HG02623 (cell line): ENCODE results near the gene ARHGEF7.

ENCODE experiments used
- ATAC-seq: cut with Tn5 transposase; IDR thresholded peaks from one replicate; pipeline ENCODE4 v1.9.1; 2021; ENCODE audit warnings: moderate library complexity; ENCODE audit not compliant: unreplicated experiment

ARHGEF7 gene

DNA sequence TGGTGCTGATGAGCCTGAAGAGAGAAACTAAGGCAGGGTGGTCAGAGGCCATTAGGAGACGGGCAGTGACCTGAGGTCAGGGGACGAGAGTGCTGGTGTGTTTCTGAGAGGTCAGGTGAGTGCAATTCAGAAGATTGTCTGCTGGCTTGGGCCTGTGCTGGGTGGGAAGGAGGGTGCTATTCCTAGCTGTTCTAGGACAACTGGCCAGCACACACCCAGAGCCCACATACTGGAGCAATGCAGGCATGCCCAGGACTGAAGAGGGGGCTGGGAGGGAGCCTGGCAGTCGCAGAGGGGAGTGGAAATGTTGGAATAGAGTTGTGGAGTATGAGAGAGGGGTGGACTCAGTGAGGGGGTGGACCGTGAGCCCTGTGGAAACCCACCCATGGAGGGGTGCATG, 16.5 kb downstream of the ARHGEF7 start:
- ATAC-seq, result no peak

DNA sequence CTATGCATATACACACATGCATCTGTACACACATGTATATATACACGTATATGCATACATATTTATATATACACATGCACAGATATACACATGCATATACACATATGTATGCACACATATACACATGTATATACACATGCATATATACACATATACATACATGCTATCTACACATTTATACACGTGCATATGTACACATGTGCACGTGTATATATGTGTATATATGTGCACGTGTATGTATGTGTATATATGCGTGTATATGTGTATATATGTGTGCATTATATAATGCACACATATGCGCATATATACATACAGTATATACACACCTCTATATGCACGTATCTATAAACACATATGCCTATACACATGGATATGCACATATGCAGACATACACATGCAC, 17.8 kb downstream of the ARHGEF7 start:
- ATAC-seq, result no peak

DNA sequence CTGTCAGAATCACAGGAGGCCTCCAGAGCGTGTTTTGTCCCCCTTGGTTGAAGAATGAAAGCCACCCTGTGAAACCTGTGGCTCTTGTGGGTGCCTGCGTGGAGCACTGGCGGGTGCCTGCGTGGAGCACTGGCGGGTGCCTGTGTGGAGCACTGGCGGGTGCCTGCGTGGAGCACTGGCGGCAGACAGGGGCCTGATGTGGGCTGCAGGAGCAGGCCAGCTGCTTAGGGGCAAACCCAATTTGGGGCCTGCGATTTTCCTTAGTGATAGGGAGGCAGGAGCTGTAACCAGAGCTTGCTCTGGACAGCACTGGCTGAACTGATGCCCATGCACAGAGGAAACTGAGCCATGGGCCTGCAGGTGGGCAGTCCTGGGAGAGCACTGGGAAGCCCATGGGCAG, 24.3 kb downstream of the ARHGEF7 start:
- ATAC-seq, result no peak

DNA sequence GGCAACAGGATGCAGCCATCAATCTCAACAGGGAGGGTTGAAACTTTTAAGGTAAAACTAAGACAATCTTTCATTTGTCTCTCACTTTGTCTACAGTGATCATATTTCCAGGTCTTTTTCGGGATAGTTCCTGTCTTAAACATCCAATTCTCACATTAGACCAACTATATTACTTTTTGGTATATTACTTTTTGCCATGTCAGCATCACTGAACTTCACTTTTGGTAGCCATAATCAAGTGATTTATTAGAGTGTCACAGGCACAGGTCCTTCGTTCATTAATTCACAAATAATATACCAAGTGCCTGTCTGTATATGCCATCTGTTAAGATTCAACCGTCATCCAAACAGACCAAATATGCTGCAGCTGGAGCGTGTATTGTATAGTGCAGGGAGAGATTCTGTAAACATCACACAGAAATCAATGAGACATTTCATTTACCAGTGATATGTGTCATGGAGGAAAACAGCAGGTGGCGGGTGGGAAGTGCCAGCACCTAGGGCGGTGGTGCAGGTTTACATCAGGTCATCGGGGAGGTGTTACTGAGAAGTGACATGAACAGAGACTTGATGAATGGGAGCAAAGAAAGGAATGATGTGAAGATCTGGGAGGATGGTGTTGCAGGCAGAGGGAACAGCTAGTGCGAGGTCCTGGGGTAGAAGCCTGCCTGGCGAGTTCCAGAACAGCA, 24.9 kb downstream of the ARHGEF7 start:
- ATAC-seq, result no peak

DNA sequence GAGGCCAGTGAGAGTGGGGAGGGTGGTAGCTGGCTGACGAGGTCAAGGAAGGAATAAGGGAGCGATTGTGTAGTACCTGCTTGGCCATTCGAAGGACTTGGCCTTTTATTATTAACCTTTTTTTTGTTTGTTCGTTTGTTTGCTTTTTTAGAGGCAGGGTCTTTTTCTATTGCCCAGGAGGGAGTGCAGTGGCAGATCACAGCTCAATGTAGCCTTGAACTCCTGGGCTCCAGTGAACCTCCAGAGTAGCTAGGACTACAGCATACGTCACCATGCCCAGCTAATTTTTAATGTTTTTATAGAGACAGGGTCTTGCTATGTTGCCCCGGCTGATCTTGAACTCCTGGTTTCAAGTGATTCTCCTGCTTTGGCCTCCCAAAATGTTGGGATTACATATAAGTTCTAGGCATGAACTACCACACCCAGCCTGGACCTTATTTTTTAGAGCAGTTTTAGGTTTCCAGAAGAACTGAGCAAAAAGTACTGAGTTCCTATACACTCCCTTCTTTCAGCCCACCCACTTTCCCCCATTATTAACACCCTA, 25.5 kb downstream of the ARHGEF7 start:
- ATAC-seq, result no peak

DNA sequence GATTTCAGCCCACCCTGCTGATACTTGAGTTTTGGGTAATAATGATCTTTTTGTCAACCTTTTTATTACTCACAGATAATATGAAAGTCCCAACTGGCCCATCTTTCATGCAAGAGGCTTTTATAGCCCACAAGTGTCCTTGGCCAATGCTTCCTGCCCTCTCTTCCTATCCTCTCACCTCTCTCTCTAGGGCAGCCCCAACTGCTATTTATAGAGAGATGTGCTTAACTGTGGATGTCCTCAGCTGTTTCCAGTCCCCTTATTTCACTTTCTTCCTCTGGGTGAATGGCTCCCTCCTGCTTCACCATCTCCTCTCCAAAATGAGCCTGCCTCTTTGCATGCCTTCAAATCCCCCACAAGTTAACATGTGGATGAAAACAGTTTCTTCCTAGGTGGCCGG, 27.4 kb downstream of the ARHGEF7 start:
- ATAC-seq, result no peak

DNA sequence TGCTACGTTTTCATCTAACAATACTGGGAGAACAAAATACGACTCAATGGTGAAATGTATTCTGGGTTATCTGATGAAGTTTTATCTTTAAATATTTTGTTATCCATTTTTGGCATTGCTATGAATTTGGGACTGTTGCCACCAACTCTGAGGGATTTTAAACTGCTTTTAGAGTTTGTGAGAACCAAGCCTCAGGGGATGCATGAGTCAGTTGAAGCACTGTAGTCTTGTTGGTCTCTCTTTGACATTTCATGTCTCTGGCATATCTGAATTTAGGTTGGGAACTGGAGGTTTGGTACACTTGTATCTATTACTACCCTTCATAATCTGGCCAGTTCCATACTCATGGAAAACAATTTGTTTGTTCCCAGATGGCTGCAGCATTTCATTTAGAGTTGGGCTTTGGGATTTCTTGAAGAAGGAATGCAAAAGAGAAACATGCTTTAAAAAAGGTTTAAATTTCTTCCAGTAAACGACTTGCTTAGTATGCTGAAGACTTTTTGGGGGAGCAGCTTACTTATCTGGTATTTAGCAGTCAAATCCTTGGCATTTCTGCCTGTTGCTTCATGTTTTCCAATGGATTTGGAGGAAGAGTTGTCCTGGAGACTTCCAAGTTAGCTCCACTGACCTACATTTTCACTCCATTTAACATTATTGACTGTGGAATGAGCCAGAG, 28.9 kb downstream of the ARHGEF7 start:
- no peak for ATAC-seq

DNA sequence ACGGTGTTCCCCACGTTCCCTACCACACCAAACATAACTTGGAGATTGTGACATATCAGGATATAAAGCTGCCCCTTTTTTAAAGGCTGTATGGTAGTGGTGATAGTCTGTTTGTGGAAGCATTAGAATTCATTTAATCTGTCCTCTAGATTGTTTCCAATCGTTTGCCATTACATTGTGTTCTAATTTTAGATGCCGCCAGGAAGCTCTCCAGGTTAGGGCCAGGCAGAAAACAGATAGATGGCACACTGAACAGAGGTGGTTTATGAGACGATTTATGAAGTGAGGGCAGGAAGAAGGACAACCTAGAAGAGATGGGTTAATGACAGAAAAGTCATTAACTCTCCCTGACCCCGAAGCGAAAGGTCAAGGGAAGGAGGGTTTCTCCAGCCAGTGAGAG, 30.0 kb downstream of the ARHGEF7 start:
- ATAC-seq, result no peak

DNA sequence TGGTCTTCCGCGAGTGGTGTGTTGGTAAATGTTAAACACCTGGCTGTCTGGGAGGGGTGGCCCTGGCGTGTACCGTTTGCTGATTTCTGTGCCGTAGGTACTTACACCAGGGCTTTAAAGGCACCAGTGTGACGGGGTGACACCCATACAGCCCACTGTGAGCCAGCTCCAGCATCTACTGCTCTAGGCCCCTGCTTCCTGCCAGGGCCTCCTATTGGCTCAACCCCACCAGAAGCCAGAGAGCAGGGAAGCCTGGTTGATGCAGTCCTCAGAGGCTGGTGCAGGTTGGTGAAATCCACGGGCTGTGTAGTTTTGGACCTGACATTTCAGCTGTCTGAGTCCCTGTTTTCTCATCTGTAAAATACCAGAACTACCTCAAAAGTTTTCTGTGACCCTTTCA, 30.4 kb downstream of the ARHGEF7 start:
- no peak for ATAC-seq

DNA sequence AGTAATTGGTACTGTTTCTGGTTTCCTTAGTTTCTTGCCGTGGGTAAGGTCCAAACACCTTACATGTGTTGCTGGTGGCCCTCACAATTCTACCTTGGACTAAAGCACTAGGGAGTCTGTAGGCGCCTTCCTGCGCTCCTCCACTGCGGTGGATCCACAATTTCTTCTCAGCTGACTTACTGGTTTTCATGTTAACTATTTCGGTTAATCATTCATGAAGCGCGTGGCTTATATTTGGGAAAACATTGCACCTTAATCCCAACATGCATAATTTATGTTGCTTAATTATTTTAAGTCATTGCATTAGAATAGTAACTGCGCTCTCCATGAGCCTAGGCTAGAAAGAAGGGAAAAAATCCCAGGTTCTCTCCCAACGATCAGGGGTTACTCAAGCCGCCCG, 37.7 kb downstream of the ARHGEF7 start:
- ATAC-seq, result no peak

DNA sequence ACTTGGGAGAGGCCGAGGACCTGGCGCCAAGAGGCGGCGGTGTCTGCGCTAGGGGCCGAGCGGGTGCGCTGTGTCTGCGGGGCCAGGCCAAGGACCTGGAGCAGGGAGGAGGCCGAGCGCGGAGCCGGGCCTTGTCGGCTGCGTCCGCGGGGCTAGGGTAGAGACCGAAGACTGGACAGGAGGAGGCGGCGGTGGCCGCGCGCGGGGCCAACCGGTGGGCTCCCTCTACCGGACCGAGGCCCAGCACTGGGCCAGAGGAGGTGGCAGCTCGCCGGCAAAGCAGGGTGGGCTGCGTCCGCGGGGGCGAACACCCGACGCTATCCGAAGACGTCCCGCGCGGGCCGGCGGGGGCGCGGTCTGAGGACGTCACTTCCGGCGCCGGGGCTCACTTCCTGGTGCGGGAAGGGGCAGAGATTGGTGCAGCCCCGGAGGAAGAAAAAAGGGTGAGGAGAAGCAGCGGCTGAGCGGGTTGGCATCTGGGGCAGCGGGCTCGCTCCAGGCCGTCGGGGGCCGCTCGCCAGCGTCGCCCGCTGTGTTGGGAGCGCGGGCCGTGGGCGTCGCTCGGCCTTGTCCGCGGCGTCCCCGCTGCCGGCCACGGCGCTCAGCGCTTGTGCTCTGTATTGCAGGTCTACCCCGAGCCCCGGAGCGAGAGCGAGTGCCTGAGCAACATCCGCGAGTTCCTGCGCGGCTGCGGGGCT, 38.3 kb downstream of the ARHGEF7 start:
- peak; percentile 88 for ATAC-seq

DNA sequence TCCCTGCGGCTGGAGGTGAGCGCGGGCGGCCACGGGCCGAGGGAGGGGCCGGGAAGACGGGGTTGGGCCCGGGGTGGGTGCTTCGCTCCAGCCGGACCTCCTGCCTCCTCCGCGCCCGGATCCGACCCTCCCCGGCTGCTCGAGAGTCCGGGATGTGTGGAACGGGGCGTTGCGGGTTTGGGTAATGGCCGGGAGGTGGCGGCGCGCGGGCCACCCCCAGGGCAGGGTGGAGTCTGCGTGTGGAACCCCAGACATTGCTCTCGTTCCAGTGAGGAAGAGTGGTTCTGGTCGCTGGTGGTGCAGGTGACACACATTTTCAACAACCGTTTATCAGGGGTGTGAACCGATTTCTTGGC, 38.8 kb downstream of the ARHGEF7 start:
- peak; percentile 30 for ATAC-seq

DNA sequence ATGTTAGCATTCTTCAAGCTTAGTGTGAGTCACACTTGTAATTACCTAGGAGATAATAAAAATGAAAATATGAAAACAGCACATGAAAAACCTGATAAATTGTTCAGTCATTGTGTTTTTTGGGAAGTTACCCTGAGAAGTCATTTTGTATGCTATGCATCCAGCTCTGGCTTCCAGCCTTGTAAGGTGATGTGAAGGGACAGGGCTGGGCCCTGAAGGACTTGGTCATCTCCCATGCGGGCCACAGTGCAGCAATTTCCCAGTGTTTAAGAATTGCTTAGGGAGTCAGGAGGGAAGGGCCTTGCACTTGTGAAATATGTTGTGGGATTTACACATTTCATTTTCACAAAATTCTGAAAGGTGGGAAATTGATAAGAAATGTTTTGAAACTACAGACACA, 41.3 kb downstream of the ARHGEF7 start:
- ATAC-seq, result no peak

DNA sequence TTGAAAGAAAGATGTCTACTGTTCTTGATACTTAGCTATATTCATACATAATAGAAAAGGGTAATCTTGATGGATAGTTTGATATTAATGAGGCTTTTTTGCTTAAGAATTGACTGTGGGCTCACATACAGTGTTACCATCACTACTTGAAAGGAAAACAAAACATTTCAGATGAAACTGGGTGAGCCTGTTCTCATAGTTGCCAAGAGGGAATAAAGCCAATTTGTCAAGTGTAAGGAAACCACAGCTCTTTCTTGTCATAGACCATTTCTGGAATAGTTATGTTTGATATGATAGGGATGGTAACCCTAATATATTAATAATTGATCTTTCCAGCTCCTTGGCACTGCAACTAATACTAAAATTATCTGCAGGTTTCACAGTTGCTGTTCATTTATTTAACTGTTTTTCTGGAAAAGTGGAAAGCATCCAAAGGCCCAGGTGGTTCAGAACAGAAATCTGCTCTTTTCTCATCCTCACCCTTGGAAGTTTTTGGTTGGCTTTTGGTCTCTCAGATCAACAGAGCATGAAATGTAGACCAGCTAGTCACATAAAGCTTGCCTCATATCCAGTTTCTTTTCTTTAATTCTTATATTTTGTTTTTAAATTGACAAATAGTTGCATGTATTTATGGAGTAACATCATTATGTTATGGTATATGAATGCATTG, 43.2 kb downstream of the ARHGEF7 start:
- no peak for ATAC-seq

DNA sequence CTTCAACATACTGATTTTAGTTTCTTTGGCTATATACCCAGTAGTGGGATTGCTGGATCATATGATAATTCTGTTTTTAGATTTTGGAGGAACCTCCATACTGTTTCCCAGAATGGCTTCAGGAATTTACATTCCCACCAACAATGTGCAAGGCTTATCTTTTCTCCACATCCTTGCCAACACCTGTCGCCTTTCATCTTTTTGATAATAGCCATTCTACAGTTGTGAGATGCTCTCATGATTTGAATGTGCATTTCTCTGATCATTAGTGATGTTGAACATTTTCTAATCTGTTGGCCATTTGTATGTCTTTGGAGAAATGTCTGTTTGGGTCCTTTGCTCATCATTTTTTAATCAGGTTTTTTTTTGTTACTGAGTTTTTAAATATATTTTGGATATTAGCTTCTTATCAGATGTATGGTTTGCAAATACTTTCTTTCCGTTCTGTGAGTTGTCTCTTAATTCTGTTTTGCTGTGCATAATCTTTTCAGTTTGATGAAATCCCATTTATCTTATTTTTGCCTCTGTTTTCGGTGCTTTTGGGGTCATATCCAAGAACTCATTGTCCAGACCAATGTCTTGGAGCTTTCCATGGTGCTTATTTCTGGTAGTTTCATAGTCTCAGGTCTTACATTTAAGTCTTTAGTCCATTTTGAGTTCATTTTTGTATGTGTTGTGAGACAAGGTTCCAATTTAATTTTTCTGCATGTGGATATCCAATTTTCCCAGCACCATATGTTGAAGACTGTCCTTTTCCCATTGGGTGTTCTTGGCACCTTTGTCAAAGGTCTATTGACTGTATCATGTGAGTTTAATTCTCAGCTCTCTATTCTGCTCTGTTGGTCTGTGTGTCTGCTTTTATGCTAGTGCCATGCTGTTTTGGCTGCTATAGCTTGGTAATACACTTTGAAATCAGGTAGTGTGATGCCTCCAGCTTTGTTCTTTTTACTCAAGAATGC, 44.5 kb downstream of the ARHGEF7 start:
- ATAC-seq, result no peak

DNA sequence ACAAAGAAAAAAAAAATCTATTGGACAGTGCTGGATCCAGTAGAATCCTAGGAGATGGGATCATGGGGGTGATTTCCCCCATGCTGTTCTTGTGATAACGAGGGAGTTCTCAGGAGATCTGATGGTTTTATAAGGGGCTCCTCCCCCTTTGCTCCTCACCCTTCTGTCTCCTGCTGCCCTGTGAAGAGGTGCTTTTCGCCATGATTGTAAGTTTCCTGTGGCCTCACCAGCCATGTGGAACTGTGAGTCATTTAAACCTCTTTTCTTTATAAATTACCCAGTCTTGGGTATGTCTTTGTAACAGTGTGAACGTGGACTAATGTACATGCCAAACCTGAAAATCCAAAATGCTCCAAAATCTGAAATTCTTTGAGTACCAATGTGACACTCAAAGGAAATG, 45.5 kb downstream of the ARHGEF7 start:
- ATAC-seq, result no peak

DNA sequence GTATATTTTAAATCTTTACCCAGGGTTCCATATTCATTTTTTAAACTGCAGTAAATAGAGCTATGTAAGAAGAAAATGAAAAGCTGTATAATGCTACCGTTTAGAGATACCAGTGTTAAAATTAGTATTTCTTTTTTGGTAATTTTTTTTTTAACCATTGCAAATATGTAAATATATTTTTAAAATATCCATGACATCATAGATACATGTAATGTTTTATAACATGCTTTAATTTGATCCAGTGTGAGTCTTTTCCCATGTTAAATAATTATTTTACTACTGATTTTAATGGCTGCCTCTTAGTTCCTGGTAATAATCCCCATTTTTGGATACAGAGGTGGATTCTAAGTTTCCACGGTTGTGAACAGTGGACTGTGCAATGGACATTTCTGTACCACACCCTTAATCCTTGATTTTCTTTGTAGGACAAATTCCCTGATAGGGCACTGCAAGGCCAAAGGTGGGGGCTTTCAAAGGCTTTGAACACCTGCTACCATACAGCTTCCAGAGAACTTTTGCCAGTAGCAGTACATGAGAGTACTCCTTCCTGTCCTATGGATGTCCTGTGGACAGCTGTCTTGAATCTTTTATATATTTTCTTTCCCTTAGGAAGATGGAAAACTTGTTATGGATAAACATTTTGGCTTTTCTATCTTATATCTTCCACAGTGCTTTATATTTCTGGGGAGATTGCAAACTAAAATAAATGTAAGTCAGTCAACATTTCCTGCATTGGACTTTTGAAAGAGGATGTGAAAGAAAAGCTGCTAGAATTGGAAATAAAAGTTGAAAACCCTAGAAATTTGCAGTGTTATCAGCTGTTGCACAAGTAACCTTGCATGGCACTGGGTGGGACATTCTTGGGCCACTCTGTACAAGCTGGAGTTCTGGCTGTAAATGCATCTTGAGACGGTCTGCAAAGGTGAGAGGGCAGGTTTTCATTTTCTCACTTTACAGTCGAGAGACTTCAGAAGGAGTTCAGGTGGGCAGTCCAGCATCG, 46.8 kb downstream of the ARHGEF7 start:
- ATAC-seq, result peak; percentile 51

DNA sequence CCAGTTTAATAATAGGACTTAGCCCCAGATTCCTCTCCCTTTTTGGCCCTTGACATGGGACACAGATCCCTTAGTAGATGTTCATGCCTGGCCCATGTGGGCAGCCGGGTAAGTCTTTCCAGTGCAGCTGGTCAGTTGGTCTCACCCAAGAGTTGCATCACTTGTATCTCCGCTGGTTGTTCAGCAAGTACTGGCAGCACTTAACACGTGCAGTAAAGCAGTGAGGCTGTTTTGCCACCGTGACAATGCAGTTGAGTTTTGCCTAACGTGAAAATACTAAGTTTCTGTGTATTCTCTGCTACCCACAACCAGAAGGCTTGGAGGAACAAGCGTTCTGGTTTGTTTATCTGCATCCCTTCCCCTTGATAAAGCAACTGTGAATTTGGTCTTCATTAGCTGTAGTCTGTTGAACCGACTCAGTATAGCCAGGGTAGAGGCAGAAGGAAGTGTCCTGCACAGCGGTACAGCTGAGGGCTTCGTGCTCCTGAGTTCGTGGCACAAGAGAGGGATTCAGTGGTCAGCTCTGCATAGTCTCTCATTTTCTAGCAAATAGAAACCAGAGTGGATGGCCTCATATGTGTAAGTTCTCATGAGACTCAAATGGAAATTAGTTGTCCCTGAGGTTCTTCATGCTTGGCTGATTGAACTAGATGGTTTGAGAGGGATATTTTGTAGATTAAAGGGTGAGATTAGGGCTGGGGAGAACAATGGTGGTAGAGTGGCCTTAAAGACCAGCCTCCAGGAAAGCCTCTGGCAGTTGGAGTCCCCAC, 50.3 kb downstream of the ARHGEF7 start:
- no peak for ATAC-seq
